Right lobe of liver (tissue), 6 donors: ENCODE results near the gene KCNS3. TPM values are rescaled to one million over a fixed set of nuclear protein-coding genes. Genes with fewer than 3 reads are reported as not detected.

Experiments used
- ATAC-seq, 4 donors: fragments of 200-7000 bp; cut with Tn5 transposase; one replicate each; pipeline ENCODE4 v1.9.1; 2020; ENCODE audit warnings: mild to moderate bottlenecking in 4 of 4, moderate library complexity in 4 of 4
- DNase-seq, 3 donors: peaks; one replicate each; pipeline ENCODE4 v3.0.0-alpha.2; 2020
- H3K27ac ChIP-seq, 3 donors: fragments of 200-600 bp; one replicate each; pipeline ENCODE4 v1.8.0; 2022
- H3K27me3 ChIP-seq, 2 donors: fragments of 200-600 bp; one replicate each; pipeline ENCODE4 v1.8.0; 2022
- H3K36me3 ChIP-seq, 4 donors: fragments of 200-600 bp; sonication (generic) in 1 of 4; one replicate each; pipeline versions ENCODE4 v1.5.1 to v1.8.0; 2017 to 2022; ENCODE audit warnings: control low read depth in 1 of 4
- H3K4me1 ChIP-seq, 4 donors: fragments of 200-600 bp; sonication (generic) in 1 of 4; one replicate each; pipeline versions ENCODE4 v1.5.1 to v1.8.0; 2017 to 2022; ENCODE audit warnings: control low read depth in 1 of 4
- H3K4me3 ChIP-seq, 3 donors: fragments of 200-600 bp; one replicate each; pipeline ENCODE4 v1.8.0; 2022
- H3K9me3 ChIP-seq, 4 donors: fragments of 200-600 bp; sonication (generic) in 1 of 4; one replicate each; pipeline versions ENCODE4 v1.5.1 to v1.8.0; 2017 to 2022; ENCODE audit warnings: control low read depth in 1 of 4
- CTCF ChIP-seq, 4 donors: fragments of 200-600 bp in 3 of 4; fragments of 450-650 bp in 1 of 4; IDR thresholded peaks; one replicate each; pipeline versions ENCODE4 v1.5.1 to v1.8.0; 2016 to 2022; ENCODE audit warnings: antibody characterized with exemption in 4 of 4, mild to moderate bottlenecking in 2 of 4
- POLR2A ChIP-seq: fragments of 450-650 bp; IDR thresholded peaks from one replicate; pipeline ENCODE4 v1.6.1; 2017; ENCODE audit warnings: antibody characterized with exemption, mild to moderate bottlenecking
- WGBS: methylation state at CpG from one replicate; pipeline ENCODE4 v1.1.6; 2018; ENCODE audit warnings: low coverage, low lambda C conversion rate; ENCODE audit not compliant: insufficient coverage; ENCODE audit errors: missing lambda C conversion rate; 5-methylcytosine and 5-hydroxymethylcytosine counted together
- intact Hi-C, 2 donors: fragments of 100-400 bp; cut with DNase I; formaldehyde crosslinking; loops; one replicate each; pipeline versions ENCODE4 v1.11.2 to v1.14.1; 2022
- total RNA-seq, 6 experiments: library from RNA; depleted of rRNA in 2 of 6; stranded (reverse); fragments of >200 nt in 2 of 6; fragmentation: NEBNext Ultra II Directional in 3 of 6; extraction: Animal tissue kit (Norgen Biotek cat#: 25700) in 3 of 6; gene quantifications; one replicate each; pipeline versions ENCODE4 v1.1.0 to v1.2.4, GENCODE V29; 2016 to 2023
- donor health status: DM: no; HTN: yes; CAD: no.
- donor health status: DM: no; HTN: no; CAD: no.
- donor health status: DM: no; HTN: no; CAD: no.
- donor health status: DM: no; HTN: yes; CAD: no.
- donor health status: DM: no; HTN: yes; CAD: no.

Gene KCNS3
- total RNA-seq, 6 experiments from 2014 or later, result 1.3 to 6.8 (median 2.9) TPM

- H3K36me3 ChIP-seq, result no peaks in the 10 kb centered on the region
- DNase-seq (no peak), ATAC-seq (no peak)
- TF ChIP-seq CTCF (IDR thresholded peaks at IDR 0.05) (no peak), POLR2A (no peak)
- H3K9me3 ChIP-seq, result no peaks in the 10 kb centered on the region
- no peak overlapping the region for H3K27ac ChIP-seq
- intact Hi-C loops, result no loop called here
- 63% methylated on average over 3 of the region's 3 CpGs for WGBS
- no peaks in the 10 kb centered on the region for H3K4me1 ChIP-seq
- H3K4me3 ChIP-seq, result no peak overlapping the region
- H3K27me3 ChIP-seq, result no peaks in the 10 kb centered on the region
Observed at GRCh38 chr2:17965196-17965595, 86.7 kb downstream of the KCNS3 start.

- Histone ChIP-seq H3K9me3 (no peaks in the 10 kb centered on the region), H3K36me3 (no peaks in the 10 kb centered on the region), H3K4me3 (no peak overlapping the region), H3K4me1 (no peaks in the 10 kb centered on the region), H3K27ac (no peak overlapping the region), H3K27me3 (no peaks in the 10 kb centered on the region)
- intact Hi-C loops, result no loop called here
- TF ChIP-seq CTCF (IDR thresholded peaks at IDR 0.05) (no peak), POLR2A (no peak)
- DNase-seq (no peak), ATAC-seq (no peak)
- WGBS, result 25% methylated on average over 3 of the region's 3 CpGs
Observed at GRCh38 chr2:17966798-17967197, 88.3 kb downstream of the KCNS3 start.

- TF ChIP-seq CTCF (IDR thresholded peaks at IDR 0.05) (no peak), POLR2A (no peak)
- no peak for ATAC-seq
- WGBS, result 60% methylated on average over 1 of the region's 3 CpGs
- no peak overlapping the region for H3K27ac ChIP-seq
- intact Hi-C loops, result no loop called here
- H3K27me3 ChIP-seq, result no peaks in the 10 kb centered on the region
- no peaks in the 10 kb centered on the region for H3K36me3 ChIP-seq
- no peak for DNase-seq
- H3K9me3 ChIP-seq, result no peaks in the 10 kb centered on the region
- no peaks in the 10 kb centered on the region for H3K4me1 ChIP-seq
- H3K4me3 ChIP-seq, result no peak overlapping the region
Observed at GRCh38 chr2:17969661-17970060, 91.2 kb downstream of the KCNS3 start.

GRCh38 chr2:17971531-17972125 lies 93.2 kb downstream of the KCNS3 start:
- no peak for ATAC-seq
- 79% methylated on average over 3 of the region's 3 CpGs for WGBS
- no peaks in the 10 kb centered on the region for H3K36me3 ChIP-seq
- no peak overlapping the region for H3K4me3 ChIP-seq
- no peaks in the 10 kb centered on the region for H3K27me3 ChIP-seq
- no peak for DNase-seq
- no peak overlapping the region for H3K27ac ChIP-seq
- H3K9me3 ChIP-seq, result no peaks in the 10 kb centered on the region
- intact Hi-C loops, result no loop called here
- TF ChIP-seq POLR2A (no peak), CTCF (IDR thresholded peaks at IDR 0.05) (no peak)
- H3K4me1 ChIP-seq, result no peaks in the 10 kb centered on the region

- H3K4me3 ChIP-seq, result no peak overlapping the region
- no peaks in the 10 kb centered on the region for H3K27me3 ChIP-seq
- WGBS, result 63% methylated on average over 3 of the region's 3 CpGs
- no peaks in the 10 kb centered on the region for H3K9me3 ChIP-seq
- no peaks in the 10 kb centered on the region for H3K4me1 ChIP-seq
- ATAC-seq, result no peak
- TF ChIP-seq CTCF (IDR thresholded peaks at IDR 0.05), result no peak
- TF ChIP-seq POLR2A, result no peak
- H3K27ac ChIP-seq, result no peak overlapping the region
- no peaks in the 10 kb centered on the region for H3K36me3 ChIP-seq
- intact Hi-C loops, result no loop called here
- no peak for DNase-seq
Observed at GRCh38 chr2:17972991-17973390, 94.5 kb downstream of the KCNS3 start.
